GM19238 (cell line): Measurements from ENCODE around the gene MED13.
"Not testable (repeated sequence)": the region's sequence is repeated elsewhere in the genome, so short reads cannot be mapped to it uniquely, and the experiment has no call there.

Experiments
- DNase-seq: peaks from one replicate; pipeline ENCODE4 v3.0.0; 2011; ENCODE audit warnings: low spot score; ENCODE audit not compliant: insufficient read length

The MED13 gene

DNA sequence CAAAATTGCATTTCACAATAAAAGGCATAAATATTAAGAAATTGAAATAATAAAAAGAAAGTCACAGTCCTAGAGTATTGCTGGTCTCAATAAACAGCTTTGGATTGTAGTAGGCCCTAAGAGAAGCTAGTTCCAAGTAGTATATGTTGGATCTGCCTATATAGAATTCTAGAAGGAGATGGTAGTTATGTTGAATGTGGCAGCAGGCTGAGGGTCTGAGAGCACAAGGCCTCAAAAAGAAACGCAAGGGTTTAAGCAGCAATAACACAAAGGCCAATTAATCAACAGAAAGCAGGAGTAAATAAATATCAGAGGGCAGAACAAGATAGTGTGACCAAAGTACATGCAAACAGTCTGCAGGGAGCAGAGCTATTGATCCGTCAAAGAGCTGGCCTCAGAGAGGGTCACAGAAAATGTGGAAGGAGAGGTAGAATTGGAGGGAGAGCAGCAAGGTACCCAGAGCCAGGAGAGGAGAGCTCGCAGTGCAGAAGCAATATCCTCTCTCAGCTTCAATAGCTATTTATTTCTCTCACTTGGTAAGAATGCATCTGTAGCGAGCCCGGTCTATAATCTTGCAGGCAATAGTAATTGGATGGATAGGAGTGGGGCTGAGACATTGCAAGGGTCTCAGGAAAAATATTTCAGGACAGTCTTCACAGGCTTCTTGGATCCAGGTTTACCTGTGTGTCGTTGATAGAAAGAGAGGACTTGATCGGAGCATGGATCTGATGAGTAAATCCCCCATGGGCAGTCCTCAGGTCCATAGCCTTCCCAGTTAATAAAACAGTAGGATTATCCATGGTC is 25.1 kb upstream of the MED13 start:
- DNase-seq, result no peak

GRCh38 chr17:62089334-62089733 is 24.3 kb upstream of the MED13 start:
- DNase-seq, result no peak

GRCh38 chr17:62086737-62087136 is 21.7 kb upstream of the MED13 start:
- DNase-seq, result no peak

DNA sequence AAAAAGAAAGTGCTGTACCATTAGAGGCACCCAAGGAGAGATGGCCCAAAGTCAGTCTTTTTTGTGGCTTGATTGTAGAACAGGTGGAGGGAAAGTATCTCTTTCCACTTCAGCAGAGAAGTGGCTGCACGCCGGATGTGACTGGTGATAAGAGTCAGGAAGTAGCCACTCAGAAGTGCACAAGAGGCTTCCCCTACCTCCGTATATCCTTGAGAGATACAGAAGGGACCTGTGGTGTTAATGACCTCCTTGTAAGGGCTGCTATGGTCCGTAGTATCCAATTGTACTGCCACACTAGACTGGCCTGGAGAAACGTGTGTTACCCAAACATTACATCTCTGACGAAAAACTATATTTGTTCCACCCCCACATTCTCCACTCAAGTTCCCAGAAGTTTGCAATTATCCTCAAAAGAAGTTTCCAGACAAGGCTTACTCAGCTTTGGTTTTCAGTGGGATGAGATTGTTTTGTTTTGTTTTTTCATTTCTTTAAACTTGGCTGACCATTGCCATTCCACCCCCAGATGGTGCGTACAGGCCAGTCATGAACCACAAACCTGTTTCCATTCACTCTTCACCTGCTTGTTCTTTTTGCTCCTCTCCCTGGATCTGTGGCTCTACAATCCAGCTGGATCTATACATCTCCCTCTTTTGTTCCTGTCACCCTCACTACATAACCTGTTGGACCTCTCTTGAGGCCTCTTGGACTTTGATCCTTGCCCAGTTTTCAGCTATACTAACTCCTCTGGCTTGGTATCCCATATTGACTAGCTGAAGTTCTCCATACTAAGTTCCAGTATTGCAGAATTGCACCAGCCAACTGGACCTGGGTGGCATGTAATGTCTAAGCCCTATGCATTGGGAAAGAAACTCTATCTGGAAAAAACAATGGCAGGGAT is 20.7 kb upstream of the MED13 start:
- no peak for DNase-seq

DNA sequence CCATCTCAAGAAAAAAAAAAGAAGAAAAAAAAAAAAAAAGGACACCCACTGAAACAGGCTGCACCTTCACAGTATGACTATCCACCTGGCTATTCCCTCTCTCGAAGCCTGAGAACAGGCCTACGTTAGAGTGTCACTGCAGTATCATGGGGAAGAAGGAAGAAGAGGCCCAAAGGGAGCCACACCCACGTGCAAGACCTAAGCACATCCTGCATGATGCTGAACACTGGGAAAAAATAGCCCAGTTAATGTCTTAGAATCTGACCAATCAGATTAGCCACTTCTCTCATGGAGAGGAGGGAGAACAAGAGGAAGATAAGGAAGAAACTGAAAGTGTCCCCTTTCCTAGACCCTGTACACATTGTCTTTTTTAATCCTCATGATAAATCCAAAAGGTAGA is 19.5 kb upstream of the MED13 start:
- DNase-seq, result no peak

GRCh38 chr17:62083651-62084050 is 18.6 kb upstream of the MED13 start:
- DNase-seq, result no peak

DNA sequence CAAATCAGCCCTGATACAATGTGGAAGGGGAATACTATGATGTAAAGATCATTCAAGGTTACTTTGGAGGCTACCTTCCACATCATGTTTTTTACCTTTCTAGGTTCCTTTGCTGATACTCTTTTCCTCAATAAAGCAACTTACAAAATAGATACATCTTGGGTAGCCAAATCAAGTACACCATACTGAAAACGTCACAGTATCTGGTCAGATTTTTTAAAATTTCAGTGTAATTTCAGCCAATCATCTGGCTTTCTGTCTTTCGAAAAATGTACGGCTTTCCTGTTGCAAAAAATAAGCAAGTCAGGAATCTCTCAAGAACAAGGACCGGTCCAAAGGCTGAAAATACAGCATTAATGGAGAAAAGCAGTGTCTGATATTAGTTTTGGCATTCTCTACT is 15.6 kb upstream of the MED13 start:
- DNase-seq, result no peak

DNA sequence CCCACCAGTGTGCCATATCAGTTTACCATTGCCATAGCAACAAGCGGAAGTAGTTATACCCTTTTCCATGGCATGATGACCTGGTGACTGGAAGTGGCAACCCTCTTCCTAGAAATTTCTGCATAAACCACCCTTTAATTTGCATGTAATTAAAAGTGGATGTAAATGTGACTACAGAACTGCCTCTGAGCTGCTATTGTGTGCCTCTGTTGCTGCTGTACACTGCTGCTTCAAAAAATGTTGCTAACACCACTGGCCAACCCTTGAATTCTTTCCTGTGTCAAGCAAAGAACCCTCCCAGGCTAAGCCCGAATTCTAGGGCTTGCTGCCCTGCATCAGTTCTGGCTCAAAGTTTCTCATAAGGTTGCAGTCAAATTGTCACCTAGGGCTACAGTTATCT is 12.9 kb upstream of the MED13 start:
- DNase-seq, result no peak

GRCh38 chr17:62076864-62077788 is 12.0 kb upstream of the MED13 start:
- DNase-seq, result no peak

DNA sequence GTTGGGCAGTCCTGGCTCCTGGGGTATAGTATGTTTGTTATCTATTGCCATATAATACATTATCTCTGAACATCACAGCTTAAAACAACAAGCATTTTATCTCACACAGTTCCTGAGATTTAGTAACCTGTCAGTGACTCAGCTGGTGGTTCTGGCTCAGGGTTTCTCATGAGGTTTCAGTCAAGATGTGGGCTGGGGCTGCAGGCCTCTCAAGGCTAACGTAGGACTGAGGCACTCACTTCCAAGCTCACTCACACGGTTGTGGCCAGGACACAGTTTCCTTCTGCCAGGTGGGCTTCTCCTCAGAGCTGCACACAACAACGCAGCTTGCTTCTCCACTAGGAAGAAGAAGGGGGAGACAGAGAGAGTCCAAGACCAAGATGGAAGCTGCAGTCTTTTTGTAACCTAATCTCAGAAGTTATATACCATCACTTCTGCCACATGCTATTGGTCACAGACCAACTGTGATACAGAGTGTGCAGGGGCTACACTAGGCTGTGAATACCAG is 10.3 kb upstream of the MED13 start:
- DNase-seq, result no peak

DNA sequence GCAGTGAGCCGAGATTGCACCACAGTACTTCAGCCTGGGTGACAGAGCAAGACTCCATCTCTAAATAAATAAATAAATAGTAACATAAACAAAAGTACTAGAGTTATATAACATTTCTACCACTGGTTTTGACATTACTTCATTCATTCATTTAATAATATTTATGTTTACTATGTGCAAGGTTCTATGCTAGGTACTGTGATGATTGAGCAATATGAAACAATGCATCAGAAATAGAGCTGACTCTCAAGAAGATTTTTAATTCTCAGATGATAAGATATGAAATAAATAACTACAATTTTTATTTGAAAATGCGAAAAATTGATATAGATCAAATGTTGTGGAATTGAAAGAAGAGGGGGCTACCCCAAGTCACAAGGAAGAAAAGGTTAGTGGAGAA is 8.9 kb upstream of the MED13 start:
- DNase-seq, result no peak

GRCh38 chr17:62072855-62073254 is 7.8 kb upstream of the MED13 start:
- not testable (repeated sequence) for DNase-seq

DNA sequence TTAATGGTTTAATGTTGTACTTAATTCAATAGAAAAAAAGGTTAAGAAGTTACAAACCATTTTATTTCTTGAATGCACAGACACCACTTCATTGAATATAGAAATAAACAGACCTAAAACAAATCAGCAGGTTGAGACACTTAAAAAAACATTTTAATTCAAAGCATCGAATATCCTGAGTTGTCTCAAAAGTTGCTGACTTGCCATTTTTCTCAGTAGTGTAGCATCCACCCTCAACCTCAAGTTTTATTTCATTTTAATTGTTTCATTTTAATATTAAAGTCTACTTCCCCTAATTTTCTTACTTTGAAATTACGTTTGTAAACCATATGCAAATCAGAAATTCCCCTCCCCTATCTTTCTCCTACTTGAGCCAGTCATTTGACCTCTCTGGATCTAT is 5.8 kb upstream of the MED13 start:
- no peak for DNase-seq

DNA sequence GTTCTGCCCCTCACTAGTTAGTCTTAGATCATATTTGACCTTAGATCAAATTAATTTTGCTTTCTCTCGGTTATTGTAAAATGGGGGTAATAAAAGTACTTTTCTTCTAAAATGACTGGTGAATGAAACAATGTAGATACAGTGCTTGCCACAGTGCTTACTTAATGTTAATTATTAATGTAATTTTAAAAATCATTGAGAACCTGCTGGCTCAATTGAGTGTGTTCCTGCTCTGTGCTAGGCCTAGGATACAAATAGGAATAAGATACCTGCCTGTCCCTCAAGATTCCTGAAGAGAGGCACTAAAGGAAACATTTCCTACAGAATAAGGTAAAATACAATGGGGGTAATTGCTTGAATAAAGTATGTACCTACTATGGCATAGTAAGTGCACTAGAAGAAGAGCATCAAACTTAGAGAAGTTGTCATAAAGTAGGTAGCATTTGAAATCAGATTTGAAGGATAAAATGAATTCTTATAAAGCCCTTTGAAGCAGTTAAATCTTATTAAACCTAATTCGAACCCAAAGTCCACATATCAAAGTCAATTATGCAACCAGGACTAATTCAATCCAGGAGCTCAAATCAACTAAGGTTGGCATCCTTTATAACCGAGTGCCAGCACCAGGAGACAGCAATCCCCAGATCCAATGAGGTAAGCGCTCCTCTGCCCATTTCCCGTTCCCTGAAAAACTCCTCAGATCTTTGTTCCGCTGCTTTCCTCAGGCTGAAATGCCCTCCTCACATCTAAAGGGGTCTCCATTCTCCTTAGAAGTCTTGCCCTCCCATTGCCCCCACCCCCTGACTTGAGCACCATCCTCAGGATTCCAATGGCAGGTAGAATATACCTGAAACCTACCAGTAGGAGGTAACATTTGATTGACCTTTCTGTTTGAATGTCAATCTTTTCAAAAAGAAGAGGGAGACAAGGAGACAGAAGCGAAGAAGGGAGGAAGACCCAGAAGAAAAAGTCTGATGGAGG is 2.4 kb upstream of the MED13 start:
- DNase-seq, result no peak

- DNase-seq, result peak; percentile 98
Measured at GRCh38 chr17:62065611-62066468, 762 bp upstream of the MED13 start.

DNA sequence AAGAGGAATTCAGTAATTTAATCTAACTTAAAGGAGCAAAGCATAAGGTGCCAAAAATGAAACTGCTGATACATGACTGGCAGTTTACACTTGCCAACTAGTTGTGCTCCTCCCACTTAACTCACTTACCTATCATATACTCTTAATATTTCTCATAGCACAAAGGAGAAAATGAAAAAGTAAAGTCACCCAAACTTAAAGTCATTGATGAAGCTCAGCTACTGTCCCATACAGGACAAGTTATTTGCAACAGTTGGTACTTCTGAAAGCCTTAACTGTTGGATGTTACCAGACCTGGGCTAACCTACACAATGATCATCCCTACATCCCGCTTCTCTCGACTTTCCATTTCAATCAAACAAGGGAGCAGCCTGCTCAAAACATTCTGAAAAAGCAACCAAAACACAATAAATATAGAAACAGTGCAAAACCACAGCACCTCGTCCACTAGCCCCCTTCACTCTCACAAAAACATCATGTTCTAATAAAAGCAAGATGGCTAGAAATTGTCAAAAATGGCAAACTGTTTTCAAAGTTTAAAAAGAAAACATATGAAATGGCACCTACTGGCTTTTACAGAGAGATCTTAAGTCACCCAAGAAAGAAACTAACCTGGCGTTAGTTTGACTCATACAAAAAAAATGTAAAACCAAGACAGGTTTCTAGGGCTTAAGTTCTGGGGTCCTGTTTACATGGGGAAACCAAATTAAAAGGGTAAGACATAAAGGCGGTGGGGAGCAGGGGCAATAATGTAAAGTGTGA is 868 bp downstream of the MED13 start:
- no peak for DNase-seq

DNA sequence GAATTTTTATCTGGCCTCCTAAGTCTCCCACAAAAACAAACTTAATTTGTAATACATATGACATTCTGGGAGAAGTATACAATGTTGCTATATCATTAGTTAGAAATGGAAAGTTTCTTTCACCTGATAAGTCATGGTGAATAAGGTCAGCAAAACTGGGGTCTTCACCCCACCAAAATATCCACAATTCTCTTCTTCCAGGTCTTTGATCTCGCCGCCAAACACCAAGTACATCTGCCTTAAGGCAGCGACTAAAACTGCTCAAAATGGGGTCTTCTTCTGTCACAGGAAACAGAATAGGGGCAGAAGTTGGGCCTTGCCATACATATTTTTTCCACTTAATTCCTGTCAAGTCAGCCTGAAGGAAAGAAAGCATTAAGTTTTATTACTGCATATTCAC is 2.1 kb downstream of the MED13 start:
- no peak for DNase-seq

GRCh38 chr17:62062302-62062701 is 2.8 kb downstream of the MED13 start:
- DNase-seq, result no peak
